HepG2 (cell line): Measurements from ENCODE around the gene ARID1A. TPM values are rescaled to one million over a fixed set of nuclear protein-coding genes. Genes with fewer than 3 reads are reported as not detected.

Experiments
- AHR ChIP-seq: IDR thresholded peaks from 2 replicates; pipeline ENCODE4 v1.6.1; 2018; ENCODE audit warnings: missing genetic modification reagents, missing compliant biosample characterization
- ELF4 ChIP-seq: sonication (generic); formaldehyde crosslinking; IDR thresholded peaks from 2 replicates; pipeline ENCODE4 v1.5.0; 2020; ENCODE audit warnings: missing genetic modification reagents, mild to moderate bottlenecking, moderate library complexity, borderline replicate concordance
- ERF ChIP-seq: IDR thresholded peaks from 2 replicates; pipeline ENCODE4 v1.6.1; 2018; ENCODE audit warnings: missing biosample characterization, missing genetic modification reagents
- ETV5 ChIP-seq: IDR thresholded peaks from 2 replicates; pipeline ENCODE4 v1.6.1; 2018; ENCODE audit warnings: missing biosample characterization, missing genetic modification reagents, inconsistent platforms, borderline replicate concordance
- FOXA3 ChIP-seq: IDR thresholded peaks from 2 replicates; pipeline ENCODE4 v1.6.1; 2016; ENCODE audit warnings: missing genetic modification reagents, missing compliant biosample characterization
- GTF2F1 ChIP-seq: fragments of 150-350 bp; IDR thresholded peaks from 2 replicates; pipeline ENCODE4 v1.6.1; 2014; ENCODE audit warnings: low read length
- KAT7 ChIP-seq: IDR thresholded peaks from 2 replicates; pipeline ENCODE4 v1.6.1; 2018; ENCODE audit warnings: borderline replicate concordance, missing compliant biosample characterization
- MEF2D ChIP-seq: sonication (generic); formaldehyde crosslinking; IDR thresholded peaks from 2 replicates; pipeline ENCODE4 v1.5.1; 2020; ENCODE audit warnings: mild to moderate bottlenecking, missing genetic modification reagents
- MXD4 ChIP-seq: IDR thresholded peaks from 2 replicates; pipeline ENCODE4 v1.6.1; 2016; ENCODE audit warnings: mild to moderate bottlenecking, missing biosample characterization, missing genetic modification reagents
- RAD51 ChIP-seq: fragments of 450-650 bp; IDR thresholded peaks from 2 replicates; pipeline ENCODE4 v1.6.1; 2016; ENCODE audit warnings: borderline replicate concordance
- REL ChIP-seq: sonication (generic); formaldehyde crosslinking; conservative IDR thresholded peaks from 2 replicates; pipeline ENCODE4 v1.8.0; 2022; ENCODE audit warnings: mild to moderate bottlenecking, missing genetic modification reagents, moderate library complexity
- SP5 ChIP-seq: IDR thresholded peaks from 2 replicates; pipeline ENCODE4 v1.6.1; 2016; ENCODE audit warnings: low read depth, borderline replicate concordance
- ZNF383 ChIP-seq: sonication (generic); formaldehyde crosslinking; IDR thresholded peaks from 2 replicates; pipeline ENCODE4 v1.4.0; 2020; ENCODE audit warnings: missing genetic modification reagents, mild to moderate bottlenecking, borderline replicate concordance
- ZNF557 ChIP-seq: sonication (generic); formaldehyde crosslinking; IDR thresholded peaks from 2 replicates; pipeline ENCODE4 v1.4.0; 2020; ENCODE audit warnings: missing genetic modification reagents
- ZNF577 ChIP-seq: sonication (generic); formaldehyde crosslinking; IDR thresholded peaks from 2 replicates; pipeline ENCODE4 v1.4.0; 2020; ENCODE audit warnings: mild to moderate bottlenecking, low read depth, missing genetic modification reagents, borderline replicate concordance
- ZNF678 ChIP-seq: sonication (generic); formaldehyde crosslinking; IDR thresholded peaks from 2 replicates; pipeline ENCODE4 v1.4.0; 2020; ENCODE audit warnings: mild to moderate bottlenecking, missing genetic modification reagents
- ZNF746 ChIP-seq: sonication (generic); formaldehyde crosslinking; IDR thresholded peaks from 2 replicates; pipeline ENCODE4 v1.8.0; 2022; ENCODE audit warnings: mild to moderate bottlenecking, missing genetic modification reagents
- ZNF839 ChIP-seq: sonication (generic); formaldehyde crosslinking; IDR thresholded peaks from 2 replicates; pipeline ENCODE4 v1.4.0; 2020; ENCODE audit warnings: missing genetic modification reagents, mild to moderate bottlenecking, borderline replicate concordance
- ZNF891 ChIP-seq: sonication (generic); formaldehyde crosslinking; IDR thresholded peaks from 2 replicates; pipeline ENCODE4 v1.5.0; 2020; ENCODE audit warnings: mild to moderate bottlenecking, missing genetic modification reagents
- polyA plus RNA-seq, 8 experiments: library from polyadenylated mRNA; depleted of rRNA in 3 of 8; stranded (reverse) in 7 of 8; unstranded in 1 of 8; fragments of >200 nt; fragmentation: Illumina TruSeq in 4 of 8; extraction: Trizol in 4 of 8; gene quantifications; 2 replicates each; pipeline versions ENCODE4 v1.2.1 to v1.2.3, GENCODE V29; 2011 to 2016; ENCODE audit warnings: low read depth in 4 of 8, missing spikeins in 1 of 8, mixed read lengths in 1 of 8; ENCODE audit not compliant: insufficient read depth in 1 of 8
- total RNA-seq, 5 experiments: library from RNA; depleted of rRNA; stranded (reverse); fragments of >200 nt; fragmentation: Illumina TruSeq; extraction: Trizol; gene quantifications; 2 replicates each; pipeline ENCODE4 v1.2.3, GENCODE V29; 2016; ENCODE audit warnings: low read depth in 1 of 5
- TF ChIP-seq, protein P1 (sequence below): sonication (generic); formaldehyde crosslinking; IDR thresholded peaks from 2 replicates; pipeline ENCODE4 v1.4.0; 2020; ENCODE audit warnings: missing genetic modification reagents, mild to moderate bottlenecking, borderline replicate concordance
- TF ChIP-seq, protein P2 (sequence below): conservative IDR thresholded peaks from 2 replicates; pipeline ENCODE4 v1.6.1; 2018; ENCODE audit warnings: missing genetic modification reagents
- TF ChIP-seq, protein P3 (sequence below): sonication (generic); formaldehyde crosslinking; IDR thresholded peaks from 2 replicates; pipeline ENCODE4 v1.9.0; 2021; ENCODE audit warnings: missing genetic modification reagents, mild to moderate bottlenecking, borderline replicate concordance
- TF ChIP-seq, protein P4 (sequence below): sonication (generic); formaldehyde crosslinking; IDR thresholded peaks from 2 replicates; pipeline ENCODE4 v1.4.0; 2020; ENCODE audit warnings: missing genetic modification reagents

ARID1A gene
- total and polyA plus RNA-seq, 2 of the 13 experiments (the other 11 are each of a cell fraction or from before 2014, with no cell fraction given): 11.9 to 15.9 TPM

DNA sequence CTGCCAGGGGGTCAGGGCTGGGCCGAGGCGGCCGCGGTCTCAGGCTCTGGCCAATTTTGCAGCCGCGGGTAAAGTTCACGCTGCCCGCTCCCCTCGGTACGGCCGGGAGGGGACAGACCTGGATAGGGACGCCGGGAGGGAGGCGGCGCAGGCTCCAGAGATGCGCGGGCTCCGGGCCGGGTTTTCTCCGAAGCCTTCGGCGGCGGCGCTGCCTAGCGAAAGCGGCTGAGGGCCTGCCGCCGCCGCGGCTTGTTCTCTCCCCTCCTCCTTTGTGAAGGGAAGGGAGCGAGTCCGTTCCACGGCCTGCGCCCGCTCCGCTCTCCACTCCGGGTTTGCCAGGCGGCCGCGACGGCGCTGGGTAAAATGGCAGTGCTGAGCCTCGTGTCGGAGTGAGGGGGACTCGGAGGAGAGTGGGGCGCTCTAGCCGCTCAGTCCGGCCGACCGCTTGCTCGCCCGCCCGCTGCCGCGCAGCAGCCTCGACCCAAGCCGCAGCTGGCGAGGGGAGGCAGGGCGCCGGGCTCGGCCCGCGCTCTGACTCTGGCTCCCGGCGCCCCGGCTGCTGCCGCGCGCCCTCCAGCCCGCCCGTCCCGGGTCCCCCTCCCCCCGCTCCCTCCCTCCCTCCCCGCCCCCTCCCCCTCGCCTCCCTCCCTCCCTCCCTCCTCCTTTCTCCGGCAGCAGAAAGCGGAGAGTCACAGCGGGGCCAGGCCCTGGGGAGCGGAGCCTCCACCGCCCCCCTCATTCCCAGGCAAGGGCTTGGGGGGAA lies at the start of gene ARID1A (continued):
- TF ChIP-seq, protein P1, sequence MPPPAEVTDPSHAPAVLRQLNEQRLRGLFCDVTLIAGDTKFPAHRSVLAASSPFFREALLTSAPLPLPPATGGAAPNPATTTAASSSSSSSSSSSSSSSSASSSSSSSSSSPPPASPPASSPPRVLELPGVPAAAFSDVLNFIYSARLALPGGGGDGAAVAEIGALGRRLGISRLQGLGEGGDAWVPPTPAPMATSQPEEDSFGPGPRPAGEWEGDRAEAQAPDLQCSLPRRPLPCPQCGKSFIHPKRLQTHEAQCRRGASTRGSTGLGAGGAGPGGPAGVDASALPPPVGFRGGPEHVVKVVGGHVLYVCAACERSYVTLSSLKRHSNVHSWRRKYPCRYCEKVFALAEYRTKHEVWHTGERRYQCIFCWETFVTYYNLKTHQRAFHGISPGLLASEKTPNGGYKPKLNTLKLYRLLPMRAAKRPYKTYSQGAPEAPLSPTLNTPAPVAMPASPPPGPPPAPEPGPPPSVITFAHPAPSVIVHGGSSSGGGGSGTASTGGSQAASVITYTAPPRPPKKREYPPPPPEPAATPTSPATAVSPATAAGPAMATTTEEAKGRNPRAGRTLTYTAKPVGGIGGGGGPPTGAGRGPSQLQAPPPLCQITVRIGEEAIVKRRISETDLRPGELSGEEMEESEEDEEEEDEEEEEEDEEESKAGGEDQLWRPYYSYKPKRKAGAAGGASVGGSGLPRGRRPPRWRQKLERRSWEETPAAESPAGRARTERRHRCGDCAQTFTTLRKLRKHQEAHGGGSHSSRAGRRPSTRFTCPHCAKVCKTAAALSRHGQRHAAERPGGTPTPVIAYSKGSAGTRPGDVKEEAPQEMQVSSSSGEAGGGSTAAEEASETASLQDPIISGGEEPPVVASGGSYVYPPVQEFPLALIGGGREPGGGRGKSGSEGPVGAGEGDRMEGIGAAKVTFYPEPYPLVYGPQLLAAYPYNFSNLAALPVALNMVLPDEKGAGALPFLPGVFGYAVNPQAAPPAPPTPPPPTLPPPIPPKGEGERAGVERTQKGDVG (CRISPR knock-in tag): 0 out of 2 replicates have a peak, but pooled peaks have one; percentile 56
- TF ChIP-seq FOXA3 (CRISPR knock-in tag) (peak; percentile 78), ZNF557 (no peak), ZNF839 (CRISPR knock-in tag) (no peak), MXD4 (CRISPR knock-in tag) (peak; percentile 86), ERF (CRISPR knock-in tag) (peak; percentile 97), ZNF577 (CRISPR knock-in tag) (no peak), ZNF746 (CRISPR knock-in tag) (peak; percentile 100), KAT7 (peak; percentile 91; the same call in 1 of the 2 replicates), AHR (CRISPR knock-in tag) (peak; percentile 81; the same call in 1 of the 2 replicates), MEF2D (peak; percentile 71; the same call in 1 of the 2 replicates), ZNF891 (CRISPR knock-in tag) (peak; percentile 81), RAD51 (no peak), ELF4 (CRISPR knock-in tag) (no peak), GTF2F1 (peak; percentile 64; the same call in 1 of the 2 replicates), ZNF383 (CRISPR knock-in tag) (peak; percentile 13; the same call in 1 of the 2 replicates), ETV5 (peak; percentile 73), ZNF678 (no peak), REL (CRISPR knock-in tag) (no peak), SP5 (peak; percentile 44; the same call in 1 of the 2 replicates)
- TF ChIP-seq, protein P2, sequence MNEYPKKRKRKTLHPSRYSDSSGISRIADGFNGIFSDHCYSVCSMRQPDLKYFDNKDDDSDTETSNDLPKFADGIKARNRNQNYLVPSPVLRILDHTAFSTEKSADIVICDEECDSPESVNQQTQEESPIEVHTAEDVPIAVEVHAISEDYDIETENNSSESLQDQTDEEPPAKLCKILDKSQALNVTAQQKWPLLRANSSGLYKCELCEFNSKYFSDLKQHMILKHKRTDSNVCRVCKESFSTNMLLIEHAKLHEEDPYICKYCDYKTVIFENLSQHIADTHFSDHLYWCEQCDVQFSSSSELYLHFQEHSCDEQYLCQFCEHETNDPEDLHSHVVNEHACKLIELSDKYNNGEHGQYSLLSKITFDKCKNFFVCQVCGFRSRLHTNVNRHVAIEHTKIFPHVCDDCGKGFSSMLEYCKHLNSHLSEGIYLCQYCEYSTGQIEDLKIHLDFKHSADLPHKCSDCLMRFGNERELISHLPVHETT: peak; percentile 89
- TF ChIP-seq, protein P3, sequence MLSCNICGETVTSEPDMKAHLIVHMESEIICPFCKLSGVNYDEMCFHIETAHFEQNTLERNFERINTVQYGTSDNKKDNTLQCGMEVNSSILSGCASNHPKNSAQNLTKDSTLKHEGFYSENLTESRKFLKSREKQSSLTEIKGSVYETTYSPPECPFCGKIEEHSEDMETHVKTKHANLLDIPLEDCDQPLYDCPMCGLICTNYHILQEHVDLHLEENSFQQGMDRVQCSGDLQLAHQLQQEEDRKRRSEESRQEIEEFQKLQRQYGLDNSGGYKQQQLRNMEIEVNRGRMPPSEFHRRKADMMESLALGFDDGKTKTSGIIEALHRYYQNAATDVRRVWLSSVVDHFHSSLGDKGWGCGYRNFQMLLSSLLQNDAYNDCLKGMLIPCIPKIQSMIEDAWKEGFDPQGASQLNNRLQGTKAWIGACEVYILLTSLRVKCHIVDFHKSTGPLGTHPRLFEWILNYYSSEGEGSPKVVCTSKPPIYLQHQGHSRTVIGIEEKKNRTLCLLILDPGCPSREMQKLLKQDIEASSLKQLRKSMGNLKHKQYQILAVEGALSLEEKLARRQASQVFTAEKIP (CRISPR knock-in tag): no peak
- TF ChIP-seq, protein P4, sequence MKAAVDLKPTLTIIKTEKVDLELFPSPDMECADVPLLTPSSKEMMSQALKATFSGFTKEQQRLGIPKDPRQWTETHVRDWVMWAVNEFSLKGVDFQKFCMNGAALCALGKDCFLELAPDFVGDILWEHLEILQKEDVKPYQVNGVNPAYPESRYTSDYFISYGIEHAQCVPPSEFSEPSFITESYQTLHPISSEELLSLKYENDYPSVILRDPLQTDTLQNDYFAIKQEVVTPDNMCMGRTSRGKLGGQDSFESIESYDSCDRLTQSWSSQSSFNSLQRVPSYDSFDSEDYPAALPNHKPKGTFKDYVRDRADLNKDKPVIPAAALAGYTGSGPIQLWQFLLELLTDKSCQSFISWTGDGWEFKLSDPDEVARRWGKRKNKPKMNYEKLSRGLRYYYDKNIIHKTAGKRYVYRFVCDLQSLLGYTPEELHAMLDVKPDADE (CRISPR knock-in tag): no peak
